Measurements from ENCODE around the gene PTPN6. TPM values are rescaled to one million over a fixed set of nuclear protein-coding genes. Genes with fewer than 3 reads are reported as not detected.

PTPN6 gene
- total and polyA plus RNA-seq, 2 of the 13 experiments (the other 11 are each of a cell fraction or from before 2014, with no cell fraction given), result 10.5 to 10.6 TPM

- TF ChIP-seq NONO (IDR thresholded peaks at IDR 0.05) (no peak), NONO (CRISPR knock-in tag; conservative IDR thresholded peaks at IDR 0.05) (no peak), ZNF543 (CRISPR knock-in tag; IDR thresholded peaks at IDR 0.05) (no peak), ZNF552 (CRISPR knock-in tag; IDR thresholded peaks at IDR 0.05; ENCODE audit: borderline replicate concordance) (no peak), ZNF282 (IDR thresholded peaks at IDR 0.05; ENCODE audit: partially characterized antibody) (no peak), ZNF281 (CRISPR knock-in tag; IDR thresholded peaks at IDR 0.05; ENCODE audit: borderline replicate concordance) (no peak), ADNP (CRISPR knock-in tag; IDR thresholded peaks at IDR 0.05) (0 out of 2 replicates have a peak, but pooled peaks have one; percentile 23), PBX3 (CRISPR knock-in tag; IDR thresholded peaks at IDR 0.05; ENCODE audit: borderline replicate concordance) (no peak), NFYC (CRISPR knock-in tag; IDR thresholded peaks at IDR 0.05) (no peak)
- TF ChIP-seq, protein P1, sequence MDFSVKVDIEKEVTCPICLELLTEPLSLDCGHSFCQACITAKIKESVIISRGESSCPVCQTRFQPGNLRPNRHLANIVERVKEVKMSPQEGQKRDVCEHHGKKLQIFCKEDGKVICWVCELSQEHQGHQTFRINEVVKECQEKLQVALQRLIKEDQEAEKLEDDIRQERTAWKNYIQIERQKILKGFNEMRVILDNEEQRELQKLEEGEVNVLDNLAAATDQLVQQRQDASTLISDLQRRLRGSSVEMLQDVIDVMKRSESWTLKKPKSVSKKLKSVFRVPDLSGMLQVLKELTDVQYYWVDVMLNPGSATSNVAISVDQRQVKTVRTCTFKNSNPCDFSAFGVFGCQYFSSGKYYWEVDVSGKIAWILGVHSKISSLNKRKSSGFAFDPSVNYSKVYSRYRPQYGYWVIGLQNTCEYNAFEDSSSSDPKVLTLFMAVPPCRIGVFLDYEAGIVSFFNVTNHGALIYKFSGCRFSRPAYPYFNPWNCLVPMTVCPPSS (IDR thresholded peaks at IDR 0.05), result no peak
Measured at GRCh38 chr12:6980075-6980474, 28.9 kb downstream of the PTPN6 start (continued).
